ENCODE measurements around the gene RBFOX2.
"Not testable (repeated sequence)": the region's sequence is repeated elsewhere in the genome, so short reads cannot be mapped to it uniquely, and the experiment has no call there.

Gene RBFOX2

GRCh38 chr22:35708917-35709316 is 319.7 kb downstream of the RBFOX2 start:
- TF ChIP-seq CTCF (conservative IDR thresholded peaks at IDR 0.05; ENCODE audit: low read length), result no peak
- DNase-seq (ENCODE audit: low read depth), result no peak
- no peak overlapping the region for H3K4me3 ChIP-seq (ENCODE audit: low read length)

- H3K4me3 ChIP-seq (ENCODE audit: low read length), result no peak overlapping the region
- no peak for DNase-seq (ENCODE audit: low read depth)
- no peak for TF ChIP-seq CTCF (conservative IDR thresholded peaks at IDR 0.05; ENCODE audit: low read length)
Observed at GRCh38 chr22:35708453-35708852, 320.2 kb downstream of the RBFOX2 start.

- no peak for TF ChIP-seq CTCF (conservative IDR thresholded peaks at IDR 0.05; ENCODE audit: low read length)
- no peak overlapping the region for H3K4me3 ChIP-seq (ENCODE audit: low read length)
- peak; percentile 71 for DNase-seq (ENCODE audit: low read depth)
Observed at GRCh38 chr22:35705141-35705540, 323.5 kb downstream of the RBFOX2 start.

GRCh38 chr22:35703861-35704584 is 324.6 kb downstream of the RBFOX2 start:
- TF ChIP-seq CTCF (conservative IDR thresholded peaks at IDR 0.05; ENCODE audit: low read length), result no peak
- no peak for DNase-seq (ENCODE audit: low read depth)
- no peak overlapping the region for H3K4me3 ChIP-seq (ENCODE audit: low read length)

GRCh38 chr22:35699852-35700251 is 328.8 kb downstream of the RBFOX2 start:
- DNase-seq (ENCODE audit: low read depth); H3K4me3 ChIP-seq (ENCODE audit: low read length): not testable (repeated sequence)

- TF ChIP-seq CTCF (conservative IDR thresholded peaks at IDR 0.05; ENCODE audit: low read length), result no peak
- no peak overlapping the region for H3K4me3 ChIP-seq (ENCODE audit: low read length)
- DNase-seq (ENCODE audit: low read depth), result no peak
Observed at GRCh38 chr22:35697142-35697541, 331.5 kb downstream of the RBFOX2 start.

- TF ChIP-seq CTCF (conservative IDR thresholded peaks at IDR 0.05; ENCODE audit: low read length), result no peak
- DNase-seq (ENCODE audit: low read depth), result no peak
- no peak overlapping the region for H3K4me3 ChIP-seq (ENCODE audit: low read length)
Observed at GRCh38 chr22:35695202-35695601, 333.4 kb downstream of the RBFOX2 start.
